H1 (cell line): Measurements from ENCODE around the gene YWHAQ. TPM values are rescaled to one million over a fixed set of nuclear protein-coding genes. Genes with fewer than 3 reads are reported as not detected.

Source experiments
- CTCF ChIA-PET: fragments of 300-600 bp; sonication (Branson Sonifier 250); formaldehyde crosslinking; loops from one replicate; lab custom pipeline; 2021; ENCODE audit not compliant: partially characterized antibody; lab: Charles Lee
- POLR2A ChIA-PET: fragments of 300-600 bp; sonication (Branson Sonifier 250); formaldehyde crosslinking; loops from one replicate; lab custom pipeline; 2021; ENCODE audit warnings: inconsistent platforms; ENCODE audit not compliant: partially characterized antibody; lab: Charles Lee
- DNase-seq, 2 experiments: peaks; one replicate each; pipeline versions ENCODE4 v3.0.0 to v3.0.0-alpha.2; 2010 to 2022; ENCODE audit warnings: low spot score in 2 of 2, low read depth in 1 of 2, mixed read lengths in 1 of 2
- FAIRE-seq: peaks from 2 replicates; lab custom pipeline; 2011; peaks lifted over from hg19 to GRCh38; lab: Jason Lieb, UNC
- H2AFZ ChIP-seq: 2 replicates; pipeline ENCODE4 v1.8.1; 2012; ENCODE audit warnings: low read length, inconsistent platforms
- H2AK5ac ChIP-seq: 2 replicates; pipeline ENCODE4 v1.6.1; 2013; ENCODE audit warnings: low read depth, low read length
- H2BK120ac ChIP-seq: replicated peaks from 2 replicates; pipeline ENCODE3; 2013; ENCODE audit warnings: low read depth, low read length, inconsistent platforms
- H2BK12ac ChIP-seq: 2 replicates; pipeline ENCODE4 v1.6.1; 2013; ENCODE audit warnings: low read depth, low read length
- H2BK15ac ChIP-seq: 2 replicates; pipeline ENCODE4 v1.6.1; 2013; ENCODE audit warnings: low read length
- H2BK20ac ChIP-seq: 2 replicates; pipeline ENCODE4 v1.6.1; 2013; ENCODE audit warnings: low read length
- H2BK5ac ChIP-seq: 2 replicates; pipeline ENCODE4 v1.6.1; 2013; ENCODE audit warnings: low read depth, low read length
- H3K14ac ChIP-seq: 2 replicates; pipeline ENCODE4 v1.6.1; 2013; ENCODE audit warnings: inconsistent platforms; ENCODE audit not compliant: insufficient read length
- H3K18ac ChIP-seq: 2 replicates; pipeline ENCODE4 v1.6.1; 2013; ENCODE audit warnings: low read length; ENCODE audit errors: extremely low read depth
- H3K23ac ChIP-seq: 2 replicates; pipeline ENCODE4 v1.6.1; 2013; ENCODE audit warnings: inconsistent platforms; ENCODE audit not compliant: insufficient read length
- H3K23me2 ChIP-seq: 2 replicates; pipeline ENCODE4 v1.6.1; 2013; ENCODE audit warnings: low read depth, low read length
- H3K27ac ChIP-seq: 2 replicates; pipeline ENCODE4 v1.6.1; 2011; ENCODE audit warnings: low read depth, low read length, inconsistent platforms
- H3K27me3 ChIP-seq, 4 experiments: replicated peaks in 1 of 4; 1 replicate in 1 of 4; 2 replicates in 3 of 4; pipeline versions ENCODE4 v1.6.1 to v1.8.1; 2011 to 2013; ENCODE audit warnings: low read length in 3 of 4, mild to moderate bottlenecking in 3 of 4, inconsistent platforms in 2 of 4, mixed read lengths in 2 of 4, moderate library complexity in 1 of 4; ENCODE audit not compliant: control insufficient read depth in 3 of 4, insufficient read depth in 3 of 4; ENCODE audit errors: extremely low read depth in 1 of 4
- H3K36me3 ChIP-seq, 4 experiments: 2 replicates each; pipeline versions ENCODE4 v1.6.1 to v1.8.1; 2011 to 2013; ENCODE audit warnings: mild to moderate bottlenecking in 4 of 4, low read length in 3 of 4, moderate library complexity in 2 of 4, control low read depth in 1 of 4, inconsistent platforms in 1 of 4; ENCODE audit not compliant: insufficient read depth in 4 of 4, control insufficient read depth in 2 of 4
- H3K4ac ChIP-seq: replicated peaks from 2 replicates; pipeline ENCODE3; 2013; ENCODE audit warnings: low read length, low read depth, mixed read lengths, inconsistent platforms; ENCODE audit not compliant: insufficient read length
- H3K4me1 ChIP-seq, 4 experiments: replicated peaks in 1 of 4; 1 replicate in 1 of 4; 2 replicates in 3 of 4; pipeline versions ENCODE4 v1.6.1 to v1.8.1; 2011 to 2013; ENCODE audit warnings: low read length in 3 of 4, inconsistent platforms in 2 of 4, mixed read lengths in 1 of 4; ENCODE audit not compliant: insufficient read depth in 4 of 4, control insufficient read depth in 3 of 4
- H3K4me2 ChIP-seq, 2 experiments: 2 replicates each; pipeline versions ENCODE4 v1.6.1 to v1.8.1; 2011 to 2013; ENCODE audit warnings: low read depth in 2 of 2, low read length in 2 of 2, control low read depth in 1 of 2, inconsistent platforms in 1 of 2, mild to moderate bottlenecking in 1 of 2; ENCODE audit not compliant: insufficient read depth in 1 of 2
- H3K4me3 ChIP-seq, 4 experiments: fragments of 200-600, 300-600 bp in 1 of 4; sonication (generic), shearing (Covaris generic), sonication (Bioruptor Twin) in 1 of 4; 2 replicates each; pipeline versions ENCODE4 v1.5.1 to v1.8.1; 2011 to 2016; ENCODE audit warnings: low read length in 4 of 4, low read depth in 3 of 4, control low read depth in 2 of 4, inconsistent platforms in 2 of 4, mild to moderate bottlenecking in 2 of 4, mixed read lengths in 1 of 4, moderate library complexity in 1 of 4; ENCODE audit not compliant: insufficient read depth in 2 of 4; ENCODE audit errors: extremely low read depth in 1 of 4
- H3K56ac ChIP-seq: replicated peaks from 2 replicates; pipeline ENCODE3; 2013; ENCODE audit warnings: low read depth, mild to moderate bottlenecking, mixed read lengths, low read length, inconsistent platforms; ENCODE audit not compliant: insufficient read length
- H3K79me1 ChIP-seq: 2 replicates; pipeline ENCODE4 v1.6.1; 2013; ENCODE audit warnings: low read depth, low read length, control low read depth
- H3K79me2 ChIP-seq, 2 experiments: 2 replicates each; pipeline versions ENCODE4 v1.6.1 to v1.8.1; 2012 to 2013; ENCODE audit warnings: low read length in 2 of 2, mild to moderate bottlenecking in 2 of 2, inconsistent platforms in 1 of 2; ENCODE audit not compliant: insufficient read depth in 2 of 2, control insufficient read depth in 1 of 2
- H3K9ac ChIP-seq, 4 experiments: replicated peaks in 1 of 4; 1 replicate in 1 of 4; 2 replicates in 3 of 4; pipeline versions ENCODE4 v1.6.1 to v1.8.1; 2011 to 2013; ENCODE audit warnings: low read depth in 3 of 4, low read length in 3 of 4, control low read depth in 2 of 4, mild to moderate bottlenecking in 2 of 4, moderate library complexity in 2 of 4, inconsistent platforms in 1 of 4; ENCODE audit errors: extremely low read depth in 1 of 4
- H3K9me3 ChIP-seq, 2 experiments: 2 replicates each; pipeline versions ENCODE4 v1.6.1 to v1.8.1; 2012 to 2013; ENCODE audit warnings: mild to moderate bottlenecking in 2 of 2, moderate library complexity in 2 of 2, control low read depth in 1 of 2, inconsistent platforms in 1 of 2, low read depth in 1 of 2, low read length in 1 of 2, mixed read lengths in 1 of 2; ENCODE audit not compliant: insufficient read depth in 2 of 2
- H4K20me1 ChIP-seq, 2 experiments: replicated peaks in 1 of 2; 2 replicates each; pipeline versions ENCODE3 to v1.8.1; 2011 to 2013; ENCODE audit warnings: inconsistent platforms in 2 of 2, low read length in 2 of 2, mild to moderate bottlenecking in 1 of 2; ENCODE audit not compliant: insufficient read depth in 2 of 2, control insufficient read depth in 1 of 2
- H4K5ac ChIP-seq: 2 replicates; pipeline ENCODE4 v1.6.1; 2013; ENCODE audit warnings: low read length, low read depth, mixed read lengths, inconsistent platforms; ENCODE audit not compliant: insufficient read length
- H4K8ac ChIP-seq: 2 replicates; pipeline ENCODE4 v1.8.0; 2013; ENCODE audit warnings: mild to moderate bottlenecking, moderate library complexity, low read length, inconsistent platforms; ENCODE audit not compliant: insufficient read depth; ENCODE audit errors: extremely low read depth
- H4K91ac ChIP-seq: replicated peaks from 2 replicates; pipeline ENCODE3; 2013; ENCODE audit warnings: low read length, mixed read lengths, inconsistent platforms; ENCODE audit not compliant: insufficient read length
- ASH2L ChIP-seq: fragments of 200-600, 300-600 bp; sonication (generic); IDR thresholded peaks from one replicate; pipeline ENCODE4 v1.7.1; 2017; ENCODE audit warnings: low read length
- CHD1 ChIP-seq: IDR thresholded peaks from 2 replicates; pipeline ENCODE4 v1.6.1; 2012; ENCODE audit warnings: low read depth, low read length, improper control_type of control experiment
- CTBP2 ChIP-seq: IDR thresholded peaks from 2 replicates; pipeline ENCODE4 v1.7.0; 2011; ENCODE audit warnings: borderline replicate concordance, mild to moderate bottlenecking, moderate library complexity, mixed read lengths, low read length; ENCODE audit not compliant: insufficient read depth, insufficient read length
- EP300 ChIP-seq, 2 experiments: IDR thresholded peaks; 1 replicate in 1 of 2; 2 replicates in 1 of 2; pipeline ENCODE4 v1.6.1; 2011 to 2012; ENCODE audit warnings: low read depth in 2 of 2, low read length in 2 of 2, mild to moderate bottlenecking in 2 of 2, borderline replicate concordance in 1 of 2, inconsistent platforms in 1 of 2, moderate library complexity in 1 of 2
- GTF2F1 ChIP-seq: IDR thresholded peaks from 2 replicates; pipeline ENCODE4 v1.6.1; 2012; ENCODE audit warnings: low read depth, low read length, improper control_type of control experiment, borderline replicate concordance
- MAFK ChIP-seq: IDR thresholded peaks from 2 replicates; pipeline ENCODE4 v1.6.1; 2012; ENCODE audit warnings: low read depth, mild to moderate bottlenecking, improper control_type of control experiment, low read length
- MAX ChIP-seq: IDR thresholded peaks from 2 replicates; pipeline ENCODE4 v1.6.1; 2012; ENCODE audit warnings: inconsistent platforms
- POLR2A ChIP-seq, 2 experiments: IDR thresholded peaks; 1 replicate in 1 of 2; 2 replicates in 1 of 2; pipeline ENCODE4 v1.6.1; 2011; ENCODE audit warnings: low read depth in 2 of 2, low read length in 2 of 2, mild to moderate bottlenecking in 2 of 2; ENCODE audit errors: control extremely low read depth in 1 of 2
- RAD21 ChIP-seq, 2 experiments: IDR thresholded peaks in 1 of 2; conservative IDR thresholded peaks in 1 of 2; 2 replicates each; pipeline ENCODE4 v1.6.1; 2011; ENCODE audit warnings: low read depth in 2 of 2, low read length in 2 of 2, improper control_type of control experiment in 1 of 2, inconsistent platforms in 1 of 2, mild to moderate bottlenecking in 1 of 2, moderate library complexity in 1 of 2
- SP4 ChIP-seq: IDR thresholded peaks from 2 replicates; pipeline ENCODE4 v1.6.1; 2012; ENCODE audit warnings: low read length, inconsistent platforms
- SUZ12 ChIP-seq: fragments of 200-600 bp; sonication (generic); IDR thresholded peaks from 2 replicates; pipeline ENCODE4 v1.6.1; 2012; ENCODE audit warnings: mild to moderate bottlenecking, inconsistent platforms, low read length, moderate library complexity, mixed read lengths
- USF2 ChIP-seq: IDR thresholded peaks from 2 replicates; pipeline ENCODE4 v1.6.1; 2011; ENCODE audit warnings: low read length, improper control_type of control experiment
- WGBS, 2 experiments: shearing (Covaris generic) in 1 of 2; methylation state at CpG; one replicate each; pipeline versions ENCODE4 v1.1.6 to v1.1.7; 2013 to 2015; ENCODE audit warnings: low lambda C conversion rate in 2 of 2, mixed read lengths in 2 of 2, inconsistent platforms in 1 of 2, low coverage in 1 of 2, missing lambda C conversion rate in 1 of 2; ENCODE audit not compliant: insufficient replicate concordance in 2 of 2, insufficient coverage in 1 of 2, insufficient read length in 1 of 2; ENCODE audit errors: extremely low coverage in 1 of 2, missing lambda C conversion rate in 1 of 2; 5-methylcytosine and 5-hydroxymethylcytosine counted together
- polyA plus RNA-seq, 7 experiments: library from polyadenylated mRNA; depleted of rRNA in 3 of 7; stranded (reverse) in 5 of 7; unstranded in 2 of 7; fragments of >200 nt in 5 of 7; fragments of 200-250 nt in 2 of 7; gene quantifications; 1 replicate in 5 of 7; 2 replicates in 1 of 7; 4 replicates in 1 of 7; pipeline versions ENCODE4 v1.2.1 to v1.2.3, GENCODE V29; 2011 to 2013; ENCODE audit warnings: missing spikeins in 2 of 7, mixed read lengths in 2 of 7
- total RNA-seq: library from RNA; stranded (reverse); fragmentation: NEBNext Ultra II Directional; extraction: Animal tissue kit (Norgen Biotek cat#: 25700); gene quantifications from 2 replicates; pipeline ENCODE4 v1.2.1, GENCODE V29; 2021

YWHAQ gene
- total and polyA plus RNA-seq, 2 of the 8 experiments (the other 6 are each of a cell fraction or from before 2014, with no cell fraction given) = 244 to 480 TPM

GRCh38 chr2:9582624-9583023 lies 48.2 kb downstream of the YWHAQ start:
- WGBS, 2 experiments = 97% methylated on average over 5 of the region's 5 CpGs; no CpG with 5 or more reads in 1 of the 2 experiments
- Histone ChIP-seq H3K36me3 (peaks cover 5 to 35% (median 25%) of the 10 kb centered on the region in 4 experiments), H3K79me1 (no peaks in the 10 kb centered on the region)
- TF ChIP-seq MAX = no peak
- no peak for TF ChIP-seq GTF2F1
- no peak for TF ChIP-seq RAD21 (IDR thresholded peaks at IDR 0.05 in 1 of 2, conservative IDR thresholded peaks at IDR 0.05 in 1 of 2; ENCODE audit: low read depth in 2 of 2, low read length in 2 of 2)
- no peak for TF ChIP-seq SUZ12
- no peak for TF ChIP-seq SP4
- no peak for TF ChIP-seq USF2
- TF ChIP-seq CTBP2 = no peak
- TF ChIP-seq POLR2A (IDR thresholded peaks at IDR 0.05; ENCODE audit: control extremely low read depth in 1 of 2, low read depth in 2 of 2, low read length in 2 of 2) = no peak
- no peak for TF ChIP-seq ASH2L
- no peak for TF ChIP-seq CHD1
- TF ChIP-seq EP300 (IDR thresholded peaks at IDR 0.05; ENCODE audit: borderline replicate concordance in 1 of 2, low read depth in 2 of 2, low read length in 2 of 2) = no peak
- no peak for TF ChIP-seq MAFK

More at GRCh38 chr2:9582624-9583023, 48.2 kb downstream of the YWHAQ start:
- H3K4me1 ChIP-seq = no peaks in the 10 kb centered on the region
- H3K23me2 ChIP-seq = no peaks in the 10 kb centered on the region
- FAIRE-seq (no peak), DNase-seq (no peak)
- H2AFZ ChIP-seq = no peak overlapping the region
- H2BK12ac ChIP-seq = no peak overlapping the region
- no peak overlapping the region for H2BK5ac ChIP-seq
- H3K4ac ChIP-seq = no peak overlapping the region
- no peak overlapping the region for H2BK120ac ChIP-seq
- H3K56ac ChIP-seq = no peak overlapping the region
- no peak overlapping the region for H3K23ac ChIP-seq
- no peak overlapping the region for H2BK20ac ChIP-seq
- H4K91ac ChIP-seq = no peak overlapping the region
- no peak overlapping the region for H3K4me2 ChIP-seq
- H3K27me3 ChIP-seq = no peaks in the 10 kb centered on the region
- no peak overlapping the region for H3K18ac ChIP-seq
- no peak overlapping the region for H2AK5ac ChIP-seq
- H3K27ac ChIP-seq = no peak overlapping the region
- peaks cover 0 to 1% of the 10 kb centered on the region in 2 experiments; a peak in 1 of 4 replicates for H3K79me2 ChIP-seq
- no peaks in the 10 kb centered on the region for H3K9me3 ChIP-seq
- POLR2A ChIA-PET = interaction anchor here (0.6 to 5.2 kb wide), 3 partner anchors 13 to 50 kb away, joined by 3 to 26 read pairs (median 7); partner anchors contain the start of gene ADAM17
- CTCF ChIA-PET = interaction anchor here (0.7 to 1.3 kb wide), 3 partner anchors 10 to 92 kb away, joined by 3 read pairs; no protein-coding TSS in a partner anchor
- H3K14ac ChIP-seq = no peak overlapping the region
- H3K4me3 ChIP-seq = no peak overlapping the region
- no peak overlapping the region for H2BK15ac ChIP-seq
- no peak overlapping the region for H4K5ac ChIP-seq
- H4K20me1 ChIP-seq = peaks cover 0 to 2% of the 10 kb centered on the region in 2 experiments
- H4K8ac ChIP-seq = no peak overlapping the region
- no peak overlapping the region for H3K9ac ChIP-seq
